Occipital lobe (tissue), 2 donors: ENCODE data around the gene MX1. TPM values are rescaled to one million over a fixed set of nuclear protein-coding genes. Genes with fewer than 3 reads are reported as not detected.

ENCODE experiments used
- DNase-seq: peaks from one replicate; lab custom pipeline; 2025; lab: John Stamatoyannopoulos, UW
- total RNA-seq: library from RNA; depleted of rRNA; stranded (reverse); fragments of >200 nt; gene quantifications from one replicate; pipeline ENCODE4 v1.2.3, GENCODE V29; 2014

Gene MX1
- total RNA-seq, 1 donor from 2014 or later, result 12.2 TPM

GRCh38 chr21:41489329-41489728, 63.3 kb downstream of the MX1 start:
- no peak for DNase-seq

DNA sequence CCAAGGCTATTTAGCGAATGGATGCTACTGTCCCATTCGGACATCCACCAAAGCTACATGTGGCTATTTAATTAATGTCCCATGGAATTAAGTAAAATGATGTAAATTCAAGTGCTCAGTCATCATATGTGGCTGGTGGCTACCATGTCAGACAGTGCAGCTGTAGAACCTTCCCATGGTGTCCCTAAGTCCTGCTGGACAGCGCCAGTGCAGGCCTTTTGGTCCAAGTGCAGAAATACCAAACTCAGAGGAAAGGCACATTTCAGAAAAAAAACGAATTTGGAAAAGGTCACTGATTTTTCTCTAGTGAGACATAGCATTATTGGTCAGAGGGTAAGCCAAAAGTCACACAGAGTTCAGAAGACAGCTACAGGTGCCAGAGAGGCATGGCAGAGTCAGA, 64.3 kb downstream of the MX1 start:
- DNase-seq, result no peak

DNA sequence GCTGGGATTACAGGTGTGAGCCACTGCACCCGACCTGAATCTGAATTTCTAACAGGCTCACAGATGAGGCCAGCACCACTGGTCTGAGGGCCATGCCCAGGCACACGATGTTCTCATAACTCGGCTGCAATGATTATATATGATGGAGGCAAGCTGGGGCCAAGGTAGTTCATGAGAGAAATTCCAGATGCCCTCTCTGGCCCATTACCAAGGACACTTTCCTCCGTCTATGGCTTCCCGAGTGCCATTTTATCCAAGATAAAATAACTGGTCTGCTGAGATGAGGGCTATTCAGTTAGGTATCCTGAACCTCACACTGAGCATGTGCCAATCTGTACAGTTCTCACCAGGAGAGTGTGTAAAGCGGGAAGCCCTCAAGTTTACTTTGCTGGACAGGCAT, 65.4 kb downstream of the MX1 start:
- DNase-seq, result no peak

DNA sequence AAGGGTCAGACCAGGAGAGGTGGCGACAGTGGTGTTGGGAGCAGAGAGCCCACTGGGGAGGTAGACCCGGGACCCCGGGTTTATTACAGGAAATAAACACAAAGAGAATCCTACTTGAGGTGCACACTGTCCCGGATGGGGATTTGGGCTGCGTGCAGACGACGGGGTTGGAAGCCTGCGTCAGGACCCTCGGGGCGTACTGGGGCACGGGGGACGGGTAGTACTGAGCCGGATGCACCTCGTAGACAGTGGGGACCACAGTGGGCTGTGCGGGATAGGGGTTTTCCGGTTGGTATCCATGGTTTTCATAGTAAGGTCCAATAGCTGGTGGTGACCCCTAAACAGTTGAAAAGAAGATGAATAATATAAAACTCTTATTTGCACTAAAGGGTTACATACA, 68.2 kb downstream of the MX1 start:
- no peak for DNase-seq

DNA sequence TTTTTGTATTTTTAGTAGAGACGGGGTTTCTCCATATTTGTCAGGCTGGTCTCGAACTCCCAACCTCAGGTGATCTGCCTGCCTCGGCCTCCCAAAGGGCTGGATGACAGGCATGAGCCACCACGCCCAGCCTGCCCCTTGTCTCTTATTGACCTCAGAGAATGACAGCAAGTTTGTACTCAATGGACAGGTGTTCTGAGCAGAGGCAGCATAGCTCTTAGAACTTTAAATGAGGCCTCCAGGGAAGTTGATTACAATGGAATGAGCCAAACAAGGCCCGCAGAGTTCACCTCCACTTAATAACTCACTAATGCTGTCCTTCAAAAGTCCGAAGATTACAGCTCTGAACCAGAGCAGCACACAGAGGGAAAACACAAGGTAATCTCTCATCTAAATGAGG, 71.0 kb downstream of the MX1 start:
- no peak for DNase-seq

DNA sequence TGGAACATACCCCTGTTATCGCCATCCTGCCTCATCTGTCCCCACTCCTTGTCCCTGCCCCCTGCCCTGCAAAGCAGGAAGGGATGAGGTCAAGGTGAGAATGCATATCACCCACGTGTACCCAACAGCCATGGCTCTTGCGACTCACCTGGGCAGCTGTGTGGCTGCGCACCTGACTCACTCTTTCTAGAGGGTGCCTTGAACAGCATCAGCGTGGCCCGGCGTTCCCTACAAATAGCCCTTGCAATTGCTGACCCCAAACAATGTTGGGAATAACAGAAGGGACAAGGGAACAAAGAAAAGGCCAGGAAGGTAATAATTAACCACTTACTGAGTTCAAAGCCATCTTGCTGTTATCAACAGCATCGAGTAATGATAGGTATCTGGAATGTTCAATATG, 71.7 kb downstream of the MX1 start:
- no peak for DNase-seq

DNA sequence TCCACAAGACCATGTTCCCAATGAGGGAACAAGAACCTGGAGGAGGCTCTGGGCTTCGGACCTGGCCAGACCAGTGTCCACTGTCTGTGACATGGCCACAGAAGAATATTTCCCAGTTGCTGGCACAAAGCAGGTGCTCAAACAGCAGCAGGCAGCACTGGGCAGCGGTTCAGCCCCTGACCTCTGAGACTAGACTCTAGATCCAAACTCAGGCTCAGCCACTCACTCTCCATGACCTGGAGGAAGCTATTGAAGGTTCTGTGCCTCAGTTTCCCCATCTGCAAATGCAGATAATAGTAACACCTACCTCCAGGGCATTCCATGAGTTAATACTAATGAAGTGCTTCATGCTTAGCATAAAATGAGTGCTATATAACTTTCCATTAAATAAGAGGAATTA, 73.9 kb downstream of the MX1 start:
- no peak for DNase-seq

DNA sequence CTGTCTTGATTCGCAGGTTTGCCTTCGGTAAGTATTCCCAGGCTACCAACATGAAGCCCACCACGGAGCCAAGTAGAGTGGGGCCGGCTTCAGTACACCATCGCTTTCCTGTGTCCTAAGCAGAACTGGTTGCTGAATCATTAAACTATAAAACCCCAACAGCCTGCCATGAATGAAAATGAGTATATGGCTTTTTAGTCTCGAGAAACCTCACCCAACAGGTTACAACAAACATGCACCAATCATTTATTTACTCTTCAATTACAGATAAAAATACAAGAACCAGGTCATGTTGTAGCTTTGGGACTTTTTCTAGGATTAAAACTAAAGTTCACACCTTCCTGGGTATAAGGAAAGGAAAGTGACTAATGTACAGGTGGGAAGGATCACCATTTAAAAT, 74.3 kb downstream of the MX1 start:
- no peak for DNase-seq

GRCh38 chr21:41500931-41501381, 74.9 kb downstream of the MX1 start:
- no peak for DNase-seq

GRCh38 chr21:41501919-41502318, 75.9 kb downstream of the MX1 start:
- DNase-seq, result peak; percentile 59

GRCh38 chr21:41503331-41503730, 77.3 kb downstream of the MX1 start:
- no peak for DNase-seq

DNA sequence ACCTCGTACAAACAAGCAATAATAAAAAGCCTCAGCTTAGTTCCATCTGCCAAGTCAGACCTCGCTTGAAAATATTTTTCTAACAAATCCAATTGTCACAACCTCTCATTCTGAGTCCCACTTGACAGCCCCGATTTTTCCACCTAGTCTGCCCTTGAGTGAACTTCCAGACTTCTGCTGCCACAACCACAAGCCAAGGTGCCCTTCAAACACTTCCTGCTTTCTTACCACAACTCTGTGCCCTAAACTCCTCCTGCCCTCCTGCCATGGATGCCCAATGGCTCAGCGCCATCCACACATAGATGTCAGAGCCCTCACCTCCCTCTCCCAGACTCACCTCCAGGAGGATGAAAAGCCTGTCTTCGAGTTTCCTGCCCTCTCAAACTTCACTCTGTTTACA, 78.0 kb downstream of the MX1 start:
- DNase-seq, result no peak

GRCh38 chr21:41506005-41506594, 80.1 kb downstream of the MX1 start:
- DNase-seq, result no peak

DNA sequence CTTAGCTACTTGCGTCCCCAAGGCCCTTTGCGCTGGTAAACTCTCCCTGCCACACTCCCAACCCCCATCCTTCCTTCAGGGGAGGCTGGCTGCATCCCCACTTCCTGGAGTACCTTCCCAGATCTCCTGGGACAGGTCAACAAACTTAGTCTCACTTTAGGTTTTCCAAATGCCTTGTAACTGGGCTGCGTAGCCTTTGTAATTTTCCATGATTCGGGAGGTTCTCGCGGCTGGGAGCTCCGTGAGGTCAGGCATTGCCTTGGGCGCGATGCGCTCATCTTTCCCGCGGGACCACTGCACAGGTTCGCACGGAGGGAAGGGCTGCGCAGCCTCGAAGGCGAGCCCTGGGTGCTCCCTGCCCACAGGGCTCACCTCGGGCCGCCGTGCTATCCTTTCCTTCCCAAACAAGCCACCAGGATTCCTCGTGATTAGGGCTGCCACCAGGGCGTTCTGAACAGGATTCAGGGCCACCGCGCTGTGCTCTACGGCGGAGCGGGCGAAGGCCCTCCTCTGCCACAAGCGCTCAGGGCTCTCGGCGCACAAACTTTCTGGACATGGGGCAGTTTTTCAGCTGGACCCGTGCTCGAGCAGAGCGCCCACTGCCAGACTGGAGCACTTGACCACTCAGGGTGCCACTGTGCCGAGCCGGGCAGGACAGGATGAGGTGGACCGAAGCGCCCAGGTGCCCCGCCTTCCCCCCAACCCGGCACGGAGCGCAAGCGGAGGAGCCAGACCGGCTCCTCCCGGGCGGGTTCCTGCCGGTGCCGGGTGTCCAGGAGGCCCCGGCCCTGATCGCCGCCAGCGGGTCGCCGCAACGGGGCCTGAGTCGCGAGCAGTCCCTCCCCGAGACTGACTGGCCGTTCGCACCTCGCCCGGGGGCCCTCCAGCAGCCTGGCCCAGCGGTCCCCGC, 80.8 kb downstream of the MX1 start:
- DNase-seq, result no peak

DNA sequence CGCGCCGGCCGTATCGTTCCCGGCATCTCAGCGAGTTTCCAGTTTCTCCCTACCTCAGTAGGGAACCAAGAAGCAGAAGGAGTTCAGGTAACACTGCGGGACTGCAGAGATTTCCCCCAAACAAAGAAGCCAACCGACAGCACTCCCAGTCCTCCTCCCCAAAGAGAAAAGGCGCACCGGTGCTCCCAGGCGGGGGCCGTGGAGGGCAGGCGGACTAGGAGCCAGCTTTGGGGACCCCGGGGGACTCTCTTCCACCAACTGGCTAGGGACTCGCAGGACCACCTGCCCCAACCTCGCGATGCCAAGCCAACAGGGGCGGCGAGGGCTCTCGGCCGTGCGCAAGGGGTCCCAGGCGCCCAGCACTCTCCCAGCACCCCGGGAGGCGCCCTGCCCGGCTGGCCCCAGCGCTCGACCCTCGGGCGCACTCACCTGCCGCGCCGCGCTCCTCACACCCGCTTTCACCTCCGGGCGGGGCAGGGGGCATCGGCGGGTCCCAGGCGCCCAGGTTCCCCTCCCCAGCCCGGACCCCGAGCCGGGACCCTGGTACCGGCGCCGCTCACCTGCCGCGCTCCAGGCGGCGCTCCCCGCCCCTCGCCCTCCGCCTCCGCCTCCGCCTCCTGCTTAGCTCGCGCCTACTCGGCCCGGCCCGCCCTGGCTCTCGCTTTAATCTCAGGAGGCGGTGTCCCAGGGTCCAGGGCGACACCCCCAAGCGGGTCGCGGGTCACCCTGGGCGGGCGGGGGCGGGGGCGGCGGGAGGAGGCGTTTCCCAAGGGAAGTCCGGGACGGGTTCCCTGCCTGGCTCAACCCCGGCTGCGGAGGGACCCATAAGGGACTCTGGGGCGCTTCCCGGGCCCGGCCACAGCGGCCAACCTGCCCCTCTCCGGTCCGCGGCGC, 81.7 kb downstream of the MX1 start, which contains the start of gene TMPRSS2:
Gene TMPRSS2 (minus strand): TSS at position 638 of the 894 bp plus-strand sequence. CDS start 10,025 bp downstream, outside the sequence.
- DNase-seq, result no peak

DNA sequence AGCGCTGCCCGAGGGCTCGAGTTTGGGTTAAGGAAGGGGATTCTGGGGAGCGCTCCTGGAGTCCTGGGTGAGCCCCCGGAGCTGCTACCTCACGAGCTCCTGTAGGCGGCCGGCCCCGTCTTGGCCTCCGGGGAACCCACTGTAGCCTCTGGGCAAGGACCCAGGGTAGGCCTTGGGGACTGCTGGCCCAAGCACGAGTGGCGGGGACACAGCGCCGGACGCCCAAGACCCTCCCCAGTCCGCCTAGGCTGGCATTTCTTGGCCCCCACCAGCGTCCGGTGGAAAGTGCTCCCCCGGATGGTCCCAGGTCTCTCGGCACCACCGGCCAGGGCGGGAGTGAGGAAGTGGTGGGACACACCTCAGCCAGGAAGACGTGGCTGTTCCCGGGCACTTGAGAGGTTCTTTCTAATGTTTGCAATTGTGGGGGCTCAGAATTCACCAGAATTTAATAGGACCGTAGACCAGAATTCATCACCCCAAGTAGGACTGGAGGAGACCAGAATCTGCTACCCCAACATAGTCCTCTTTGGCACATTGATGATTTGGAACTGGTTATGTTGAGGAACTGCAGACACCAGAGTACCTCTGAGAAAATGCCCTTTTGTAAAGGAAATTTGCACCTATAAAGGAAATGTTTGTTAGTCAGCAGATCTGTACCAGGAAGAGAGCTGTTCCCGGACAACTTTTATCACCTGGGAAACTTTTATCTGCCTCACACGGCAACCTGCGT, 82.5 kb downstream of the MX1 start:
- no peak for DNase-seq

Other genes with a start within 250 kb of the MX1 start
- not detected for gene FAM3B, start 109.4 kb upstream of the MX1 start, total RNA-seq
- gene MX2, start 64.2 kb upstream of the MX1 start, total RNA-seq, result 0.62 TPM
- not detected for gene TMPRSS2, start 81.9 kb downstream of the MX1 start, total RNA-seq